HG03354 (cell line): ENCODE measurements around the gene RHBDD2.

Source experiments
- ATAC-seq: cut with Tn5 transposase; IDR thresholded peaks from one replicate; pipeline ENCODE4 v1.9.1; 2021; ENCODE audit warnings: mild to moderate bottlenecking; ENCODE audit not compliant: unreplicated experiment, poor library complexity, severe bottlenecking

Gene RHBDD2

GRCh38 chr7:75915416-75916156, 36.8 kb downstream of the RHBDD2 start:
- peak; percentile 9 for ATAC-seq

GRCh38 chr7:75916259-75916658, 37.4 kb downstream of the RHBDD2 start:
- ATAC-seq = no peak

GRCh38 chr7:75916685-75917634, 38.1 kb downstream of the RHBDD2 start:
- ATAC-seq = no peak

- no peak for ATAC-seq
Observed at GRCh38 chr7:75920431-75921161, 41.8 kb downstream of the RHBDD2 start.

GRCh38 chr7:75921479-75921878, 42.6 kb downstream of the RHBDD2 start:
- no peak for ATAC-seq

- no peak for ATAC-seq
Observed at GRCh38 chr7:75922966-75923603, 44.3 kb downstream of the RHBDD2 start.

GRCh38 chr7:75924256-75924655, 45.4 kb downstream of the RHBDD2 start:
- ATAC-seq = no peak

GRCh38 chr7:75924889-75925288, 46.1 kb downstream of the RHBDD2 start:
- ATAC-seq = no peak

GRCh38 chr7:75925717-75926435, 47.0 kb downstream of the RHBDD2 start:
- ATAC-seq = no peak

- peak; percentile 74 for ATAC-seq
Observed at GRCh38 chr7:75928568-75928914, 49.7 kb downstream of the RHBDD2 start.

- ATAC-seq = no peak
Observed at GRCh38 chr7:75931680-75932079, 52.8 kb downstream of the RHBDD2 start.

- no peak for ATAC-seq
Observed at GRCh38 chr7:75937958-75938786, 59.3 kb downstream of the RHBDD2 start.
